GM12878 (cell line): ENCODE measurements around the gene SERPINB10. TPM values are rescaled to one million over a fixed set of nuclear protein-coding genes. Genes with fewer than 3 reads are reported as not detected.

Source experiments
- BACH1 ChIP-seq: fragments of 450-650 bp; IDR thresholded peaks from 2 replicates; pipeline ENCODE4 v1.6.1; 2017; ENCODE audit warnings: mild to moderate bottlenecking, borderline replicate concordance
- CBX3 ChIP-seq: fragments of 200-600 bp; sonication (generic); IDR thresholded peaks from 2 replicates; pipeline ENCODE4 v1.6.1; 2016; ENCODE audit warnings: low read depth, borderline replicate concordance
- CREM ChIP-seq: IDR thresholded peaks from 2 replicates; pipeline ENCODE4 v1.6.1; 2014; ENCODE audit warnings: antibody characterized with exemption, low read depth
- DPF2 ChIP-seq: fragments of 450-650 bp; IDR thresholded peaks from 2 replicates; pipeline ENCODE4 v1.6.1; 2017; ENCODE audit warnings: mild to moderate bottlenecking
- FOS ChIP-seq: IDR thresholded peaks from 3 replicates; pipeline ENCODE4 v1.6.1; 2011; ENCODE audit warnings: borderline replicate concordance; ENCODE audit not compliant: insufficient read length; ENCODE audit errors: extremely low read depth
- FOXM1 ChIP-seq: IDR thresholded peaks from 2 replicates; pipeline ENCODE4 v1.6.1; 2012; ENCODE audit warnings: low read depth, mild to moderate bottlenecking, inconsistent platforms, low read length, moderate library complexity
- HDAC2 ChIP-seq: fragments of 200-600 bp; sonication (generic); IDR thresholded peaks from 2 replicates; pipeline ENCODE4 v1.6.1; 2017
- IKZF1 ChIP-seq: fragments of 450-650 bp; conservative IDR thresholded peaks from 2 replicates; pipeline ENCODE4 v1.6.1; 2017; ENCODE audit warnings: antibody characterized with exemption, mild to moderate bottlenecking
- IKZF2 ChIP-seq, 2 experiments: fragments of 450-650 bp; IDR thresholded peaks; 2 replicates each; pipeline ENCODE4 v1.6.1; 2017; ENCODE audit warnings: mild to moderate bottlenecking in 2 of 2, moderate library complexity in 2 of 2
- IRF4 ChIP-seq: IDR thresholded peaks from 2 replicates; pipeline ENCODE4 v1.6.1; 2011; ENCODE audit warnings: low read depth, low read length
- MTA2 ChIP-seq: fragments of 450-650 bp; IDR thresholded peaks from 2 replicates; pipeline ENCODE4 v1.6.1; 2016; ENCODE audit warnings: low read depth, mild to moderate bottlenecking, moderate library complexity
- MXI1 ChIP-seq: fragments of 150-350 bp; IDR thresholded peaks from 2 replicates; pipeline ENCODE4 v1.6.1; 2011; ENCODE audit warnings: low read depth, mild to moderate bottlenecking, inconsistent platforms, low read length, improper control_type of control experiment
- NR2F1 ChIP-seq: fragments of 450-650 bp; conservative IDR thresholded peaks from 2 replicates; pipeline ENCODE4 v1.6.1; 2017; ENCODE audit warnings: mild to moderate bottlenecking
- POLR2A ChIP-seq: IDR thresholded peaks from 2 replicates; pipeline ENCODE4 v1.6.1; 2011; ENCODE audit warnings: low read depth, mild to moderate bottlenecking, low read length
- RAD51 ChIP-seq: fragments of 450-650 bp; IDR thresholded peaks from 2 replicates; pipeline ENCODE4 v1.6.1; 2016; ENCODE audit warnings: moderate library complexity, mild to moderate bottlenecking, inconsistent platforms
- RB1 ChIP-seq: fragments of 450-650 bp; formaldehyde crosslinking; IDR thresholded peaks from 2 replicates; pipeline ENCODE4 v1.6.1; 2017; ENCODE audit warnings: mild to moderate bottlenecking, borderline replicate concordance
- RUNX3 ChIP-seq: IDR thresholded peaks from 2 replicates; pipeline ENCODE4 v1.6.1; 2012; ENCODE audit warnings: low read length, inconsistent platforms
- SIX5 ChIP-seq: IDR thresholded peaks from 2 replicates; pipeline ENCODE4 v1.6.1; 2011; ENCODE audit warnings: mild to moderate bottlenecking, low read depth, low read length, moderate library complexity; ENCODE audit not compliant: severe bottlenecking
- SMAD5 ChIP-seq: IDR thresholded peaks from 2 replicates; pipeline ENCODE4 v1.6.1; 2016; ENCODE audit warnings: antibody characterized with exemption, low read depth
- SMARCA5 ChIP-seq: fragments of 450-650 bp; IDR thresholded peaks from 2 replicates; pipeline ENCODE4 v1.6.1; 2017; ENCODE audit warnings: mild to moderate bottlenecking
- STAT3 ChIP-seq: IDR thresholded peaks from 2 replicates; pipeline ENCODE4 v1.6.1; 2011; ENCODE audit warnings: low read depth, low read length, improper control_type of control experiment
- TCF12 ChIP-seq: IDR thresholded peaks from 2 replicates; pipeline ENCODE4 v1.6.1; 2011; ENCODE audit warnings: low read depth, mild to moderate bottlenecking, low read length
- YY1 ChIP-seq: IDR thresholded peaks from 2 replicates; pipeline ENCODE4 v1.6.1; 2011; ENCODE audit warnings: low read depth, mild to moderate bottlenecking, low read length
- ZSCAN29 ChIP-seq: fragments of 450-650 bp; IDR thresholded peaks from 2 replicates; pipeline ENCODE4 v1.6.1; 2017; ENCODE audit warnings: mild to moderate bottlenecking, moderate library complexity
- polyA plus RNA-seq, 11 experiments: library from polyadenylated mRNA; depleted of rRNA in 4 of 11; unstranded in 6 of 11; stranded (reverse) in 5 of 11; fragments of >200 nt; fragmentation: Nextera tagmentation in 4 of 11; fragmentation: Illumina TruSeq in 1 of 11; extraction: Ambion mirVana in 4 of 11; extraction: Trizol in 1 of 11; gene quantifications; 1 replicate in 1 of 11; 2 replicates in 10 of 11; pipeline versions ENCODE4 v1.2.1 to v1.2.3, GENCODE V29; 2011 to 2016; ENCODE audit warnings: inconsistent platforms in 2 of 11, missing spikeins in 2 of 11, low read depth in 1 of 11
- total RNA-seq, 4 experiments: library from RNA; depleted of rRNA in 3 of 4; stranded (reverse); fragments of >200 nt in 3 of 4; fragmentation: Illumina TruSeq in 1 of 4; extraction: Trizol in 1 of 4; gene quantifications; 2 replicates each; pipeline versions ENCODE4 v1.2.1 to v1.2.3, GENCODE V29; 2013 to 2021
- TF ChIP-seq, protein P1 (sequence below): IDR thresholded peaks from 2 replicates; pipeline ENCODE4 v1.6.1; 2012; ENCODE audit warnings: low read depth, low read length, improper control_type of control experiment
- TF ChIP-seq, protein P2 (sequence below): fragments of 150-350 bp; IDR thresholded peaks from 2 replicates; pipeline ENCODE4 v1.6.1; 2016; ENCODE audit warnings: low read depth, low read length
- TF ChIP-seq, protein P3 (sequence below): fragments of 450-650 bp; IDR thresholded peaks from 2 replicates; pipeline ENCODE4 v1.6.1; 2014; ENCODE audit warnings: mild to moderate bottlenecking
- TF ChIP-seq, protein P4 (sequence below): fragments of 450-650 bp; IDR thresholded peaks from 2 replicates; pipeline ENCODE4 v1.6.1; 2016; ENCODE audit warnings: mild to moderate bottlenecking

SERPINB10 gene
- total and polyA plus RNA-seq, 10 of the 15 experiments (the other 5 are each of a cell fraction or from before 2014, with no cell fraction given): 12.0 to 83.5 (median 24.1) TPM

DNA sequence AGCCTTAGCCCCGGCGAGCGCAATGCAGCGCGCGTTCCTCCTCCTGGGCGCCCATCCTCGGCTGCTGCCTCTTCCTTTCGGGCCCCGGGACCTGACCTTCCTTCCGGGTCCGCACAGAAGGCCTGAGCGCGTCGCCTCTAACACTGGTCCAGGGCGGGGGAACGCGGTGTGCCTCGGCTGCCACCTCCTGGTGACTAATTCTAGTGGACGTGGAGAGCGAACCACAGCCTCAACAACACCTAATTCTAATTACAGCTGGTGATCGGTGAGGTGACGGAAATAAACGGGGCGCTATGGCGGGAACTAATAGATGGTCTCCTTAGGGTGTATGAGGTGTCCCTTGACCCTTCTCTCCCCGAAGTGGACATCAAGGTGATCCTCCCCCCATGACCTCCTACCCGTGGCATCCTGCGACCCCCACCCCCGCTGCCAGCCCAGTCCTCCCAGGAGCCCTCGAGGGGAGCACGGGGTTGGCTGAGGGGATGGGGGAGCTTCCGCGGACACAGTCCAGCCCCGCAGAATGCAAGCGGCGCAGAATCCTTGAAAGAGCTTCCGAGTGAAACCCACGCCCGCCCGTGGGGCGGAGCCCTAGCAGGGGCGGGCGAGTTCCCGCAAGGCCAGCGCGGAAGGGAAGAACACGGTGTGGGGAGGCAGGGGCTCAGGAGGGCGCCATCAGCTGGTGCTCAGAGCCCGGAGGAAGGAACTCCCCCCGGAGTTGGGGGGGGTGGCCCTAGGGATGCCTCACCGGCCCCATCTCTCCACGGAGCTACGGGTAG, 28.6 kb downstream of the SERPINB10 start (continued):
- TF ChIP-seq SMAD5 (no peak), ZSCAN29 (no peak), MXI1 (no peak), RAD51 (no peak), FOS (no peak), IKZF2 (IDR thresholded peaks at IDR 0.05) (no peak; a peak in 1 of 4 replicates), IRF4 (0 out of 2 replicates have a peak, but pooled peaks have one; percentile 39), CBX3 (no peak), POLR2A (peak; percentile 78), BACH1 (0 out of 2 replicates have a peak, but pooled peaks have one; percentile 30), DPF2 (0 out of 2 replicates have a peak, but pooled peaks have one; percentile 12), HDAC2 (no peak), STAT3 (no peak), SIX5 (no peak), IKZF1 (peak; percentile 48; the same call in 1 of the 2 replicates), YY1 (peak; percentile 75), NR2F1 (peak; percentile 91), CREM (peak; percentile 76), FOXM1 (peak; percentile 46; the same call in 1 of the 2 replicates), RUNX3 (peak; percentile 77), TCF12 (0 out of 2 replicates have a peak, but pooled peaks have one; percentile 38), MTA2 (peak; percentile 43; the same call in 1 of the 2 replicates), SMARCA5 (peak; percentile 78), RB1 (peak; percentile 79; the same call in 1 of the 2 replicates)
- TF ChIP-seq, protein P1, sequence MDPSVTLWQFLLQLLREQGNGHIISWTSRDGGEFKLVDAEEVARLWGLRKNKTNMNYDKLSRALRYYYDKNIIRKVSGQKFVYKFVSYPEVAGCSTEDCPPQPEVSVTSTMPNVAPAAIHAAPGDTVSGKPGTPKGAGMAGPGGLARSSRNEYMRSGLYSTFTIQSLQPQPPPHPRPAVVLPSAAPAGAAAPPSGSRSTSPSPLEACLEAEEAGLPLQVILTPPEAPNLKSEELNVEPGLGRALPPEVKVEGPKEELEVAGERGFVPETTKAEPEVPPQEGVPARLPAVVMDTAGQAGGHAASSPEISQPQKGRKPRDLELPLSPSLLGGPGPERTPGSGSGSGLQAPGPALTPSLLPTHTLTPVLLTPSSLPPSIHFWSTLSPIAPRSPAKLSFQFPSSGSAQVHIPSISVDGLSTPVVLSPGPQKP: no peak
- TF ChIP-seq, protein P2, sequence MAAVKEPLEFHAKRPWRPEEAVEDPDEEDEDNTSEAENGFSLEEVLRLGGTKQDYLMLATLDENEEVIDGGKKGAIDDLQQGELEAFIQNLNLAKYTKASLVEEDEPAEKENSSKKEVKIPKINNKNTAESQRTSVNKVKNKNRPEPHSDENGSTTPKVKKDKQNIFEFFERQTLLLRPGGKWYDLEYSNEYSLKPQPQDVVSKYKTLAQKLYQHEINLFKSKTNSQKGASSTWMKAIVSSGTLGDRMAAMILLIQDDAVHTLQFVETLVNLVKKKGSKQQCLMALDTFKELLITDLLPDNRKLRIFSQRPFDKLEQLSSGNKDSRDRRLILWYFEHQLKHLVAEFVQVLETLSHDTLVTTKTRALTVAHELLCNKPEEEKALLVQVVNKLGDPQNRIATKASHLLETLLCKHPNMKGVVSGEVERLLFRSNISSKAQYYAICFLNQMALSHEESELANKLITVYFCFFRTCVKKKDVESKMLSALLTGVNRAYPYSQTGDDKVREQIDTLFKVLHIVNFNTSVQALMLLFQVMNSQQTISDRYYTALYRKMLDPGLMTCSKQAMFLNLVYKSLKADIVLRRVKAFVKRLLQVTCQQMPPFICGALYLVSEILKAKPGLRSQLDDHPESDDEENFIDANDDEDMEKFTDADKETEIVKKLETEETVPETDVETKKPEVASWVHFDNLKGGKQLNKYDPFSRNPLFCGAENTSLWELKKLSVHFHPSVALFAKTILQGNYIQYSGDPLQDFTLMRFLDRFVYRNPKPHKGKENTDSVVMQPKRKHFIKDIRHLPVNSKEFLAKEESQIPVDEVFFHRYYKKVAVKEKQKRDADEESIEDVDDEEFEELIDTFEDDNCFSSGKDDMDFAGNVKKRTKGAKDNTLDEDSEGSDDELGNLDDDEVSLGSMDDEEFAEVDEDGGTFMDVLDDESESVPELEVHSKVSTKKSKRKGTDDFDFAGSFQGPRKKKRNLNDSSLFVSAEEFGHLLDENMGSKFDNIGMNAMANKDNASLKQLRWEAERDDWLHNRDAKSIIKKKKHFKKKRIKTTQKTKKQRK: no peak
- TF ChIP-seq, protein P3, sequence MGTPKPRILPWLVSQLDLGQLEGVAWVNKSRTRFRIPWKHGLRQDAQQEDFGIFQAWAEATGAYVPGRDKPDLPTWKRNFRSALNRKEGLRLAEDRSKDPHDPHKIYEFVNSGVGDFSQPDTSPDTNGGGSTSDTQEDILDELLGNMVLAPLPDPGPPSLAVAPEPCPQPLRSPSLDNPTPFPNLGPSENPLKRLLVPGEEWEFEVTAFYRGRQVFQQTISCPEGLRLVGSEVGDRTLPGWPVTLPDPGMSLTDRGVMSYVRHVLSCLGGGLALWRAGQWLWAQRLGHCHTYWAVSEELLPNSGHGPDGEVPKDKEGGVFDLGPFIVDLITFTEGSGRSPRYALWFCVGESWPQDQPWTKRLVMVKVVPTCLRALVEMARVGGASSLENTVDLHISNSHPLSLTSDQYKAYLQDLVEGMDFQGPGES: 0 out of 2 replicates have a peak, but pooled peaks have one; percentile 30
- TF ChIP-seq, protein P4, sequence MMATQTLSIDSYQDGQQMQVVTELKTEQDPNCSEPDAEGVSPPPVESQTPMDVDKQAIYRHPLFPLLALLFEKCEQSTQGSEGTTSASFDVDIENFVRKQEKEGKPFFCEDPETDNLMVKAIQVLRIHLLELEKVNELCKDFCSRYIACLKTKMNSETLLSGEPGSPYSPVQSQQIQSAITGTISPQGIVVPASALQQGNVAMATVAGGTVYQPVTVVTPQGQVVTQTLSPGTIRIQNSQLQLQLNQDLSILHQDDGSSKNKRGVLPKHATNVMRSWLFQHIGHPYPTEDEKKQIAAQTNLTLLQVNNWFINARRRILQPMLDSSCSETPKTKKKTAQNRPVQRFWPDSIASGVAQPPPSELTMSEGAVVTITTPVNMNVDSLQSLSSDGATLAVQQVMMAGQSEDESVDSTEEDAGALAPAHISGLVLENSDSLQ: no peak
